HCT116 (cell line): ENCODE results near the gene ARHGAP10. TPM values are rescaled to one million over a fixed set of nuclear protein-coding genes. Genes with fewer than 3 reads are reported as not detected.

Experiments used
- ATAC-seq: fragments of 200-7000 bp; cut with Tn5 transposase; 2 replicates; pipeline ENCODE4 v1.9.1; 2020; ENCODE audit warnings: mild to moderate bottlenecking, moderate library complexity
- BruUV-seq: library from RNA; stranded (reverse); fragments of 400-500 nt; replicated peaks from 2 replicates; lab custom pipeline; 2021; lab: Mats Ljungman, UMichigan
- CTCF ChIA-PET: fragments of 300-600 bp; sonication (Branson Sonifier 250); formaldehyde crosslinking; loops from one replicate; lab custom pipeline; 2021; ENCODE audit warnings: antibody characterized with exemption; lab: Charles Lee
- POLR2A ChIA-PET: fragments of 300-600, 350-600 bp; sonication (Branson Sonifier 250); formaldehyde crosslinking; loops from one replicate; lab custom pipeline; 2021; ENCODE audit warnings: antibody characterized with exemption; lab: Charles Lee
- RAD21 ChIA-PET, 2 experiments: fragments of 300-600 bp; sonication (Branson Sonifier 250); formaldehyde crosslinking; loops; one replicate each; lab custom pipeline; 2023; ENCODE audit warnings: low total read pairs in 2 of 2; ENCODE audit not compliant: uncharacterized antibody in 2 of 2, unreplicated experiment in 2 of 2, low non-redundant PET in 1 of 2; lab: Charles Lee
- DNase-seq: peaks from one replicate; pipeline ENCODE4 v3.0.0-alpha.2; 2010; ENCODE audit warnings: low read depth, low spot score
- H2AFZ ChIP-seq: fragments of 200-600 bp; shearing (Covaris generic), sonication (generic); 2 replicates; pipeline ENCODE4 v1.6.1; 2017; ENCODE audit warnings: low read depth, mixed run types, mixed read lengths, antibody characterized with exemption, low read length; ENCODE audit not compliant: poor library complexity, severe bottlenecking
- H3K27ac ChIP-seq: 2 replicates; pipeline ENCODE4 v1.5.1; 2012; ENCODE audit warnings: low read depth, low read length
- H3K27me3 ChIP-seq: fragments of 200-600 bp; sonication (generic); 2 replicates; pipeline ENCODE4 v1.6.1; 2016; ENCODE audit warnings: mixed run types, low read length, mixed read lengths; ENCODE audit not compliant: insufficient read depth
- H3K36me3 ChIP-seq, 2 experiments: fragments of 200-500 bp in 1 of 2; fragments of 200-600 bp in 1 of 2; sonication (Bioruptor generic) in 1 of 2; sonication (generic) in 1 of 2; 2 replicates each; pipeline versions ENCODE4 v1.5.1 to v1.6.1; 2014 to 2016; ENCODE audit warnings: low read length in 2 of 2, inconsistent platforms in 1 of 2, mixed read lengths in 1 of 2, mixed run types in 1 of 2; ENCODE audit not compliant: insufficient read depth in 2 of 2, control insufficient read depth in 1 of 2
- H3K4me1 ChIP-seq, 2 experiments: fragments of 200-600 bp in 1 of 2; sonication (generic) in 1 of 2; 2 replicates each; pipeline versions ENCODE4 v1.5.1 to v1.6.1; 2012 to 2017; ENCODE audit warnings: low read length in 2 of 2, inconsistent platforms in 1 of 2, mild to moderate bottlenecking in 1 of 2, mixed read lengths in 1 of 2, mixed run types in 1 of 2, moderate library complexity in 1 of 2; ENCODE audit not compliant: insufficient read depth in 2 of 2, control insufficient read depth in 1 of 2
- H3K4me2 ChIP-seq: fragments of 200-600 bp; sonication (generic); 2 replicates; pipeline ENCODE4 v1.6.1; 2017; ENCODE audit warnings: mixed run types, low read length, mixed read lengths
- H3K4me3 ChIP-seq, 2 experiments: fragments of 200-600 bp in 1 of 2; sonication (generic) in 1 of 2; replicated peaks in 1 of 2; 2 replicates each; pipeline ENCODE4 v1.5.1; 2011 to 2016; ENCODE audit warnings: low read length in 2 of 2, control low read depth in 1 of 2, low read depth in 1 of 2, mild to moderate bottlenecking in 1 of 2, mixed read lengths in 1 of 2, mixed run types in 1 of 2
- H3K79me2 ChIP-seq: fragments of 200-600 bp; sonication (generic); 2 replicates; pipeline ENCODE4 v1.6.1; 2017; ENCODE audit warnings: mild to moderate bottlenecking, mixed run types, low read length, moderate library complexity, mixed read lengths; ENCODE audit not compliant: insufficient read depth
- H3K9ac ChIP-seq: fragments of 200-600 bp; sonication (generic); 2 replicates; pipeline ENCODE4 v1.6.1; 2016; ENCODE audit warnings: low read length, mixed read lengths
- H3K9me2 ChIP-seq: fragments of 200-600 bp; sonication (generic), shearing (Covaris generic); 2 replicates; pipeline ENCODE4 v1.6.1; 2017; ENCODE audit warnings: mixed run types, mild to moderate bottlenecking, moderate library complexity; ENCODE audit not compliant: insufficient read depth
- H3K9me3 ChIP-seq, 2 experiments: fragments of 200-500 bp in 1 of 2; fragments of 200-600 bp in 1 of 2; sonication (Bioruptor generic) in 1 of 2; sonication (generic) in 1 of 2; 2 replicates each; pipeline ENCODE4 v1.6.1; 2014 to 2017; ENCODE audit warnings: low read length in 2 of 2, mixed read lengths in 2 of 2, inconsistent platforms in 1 of 2, low read depth in 1 of 2, mild to moderate bottlenecking in 1 of 2, mixed run types in 1 of 2, moderate library complexity in 1 of 2; ENCODE audit not compliant: control insufficient read depth in 1 of 2, insufficient read depth in 1 of 2
- H4K20me1 ChIP-seq: fragments of 200-600 bp; sonication (generic), shearing (Covaris generic); 2 replicates; pipeline ENCODE4 v1.6.1; 2017; ENCODE audit warnings: mixed run types, mild to moderate bottlenecking, moderate library complexity; ENCODE audit not compliant: insufficient read depth
- CBX3 ChIP-seq: IDR thresholded peaks from 2 replicates; pipeline ENCODE4 v1.6.1; 2012; ENCODE audit warnings: low read depth
- CEBPB ChIP-seq: IDR thresholded peaks from 2 replicates; pipeline ENCODE4 v1.6.1; 2012; ENCODE audit warnings: low read depth
- ELF1 ChIP-seq: IDR thresholded peaks from 2 replicates; pipeline ENCODE4 v1.6.1; 2012; ENCODE audit warnings: low read depth, borderline replicate concordance
- EZH2 ChIP-seq: fragments of 200-600 bp; sonication (generic); IDR thresholded peaks from 2 replicates; pipeline ENCODE4 v1.6.1; 2017; ENCODE audit warnings: antibody characterized with exemption, mixed run types
- EZH2phosphoT487 ChIP-seq: fragments of 200-600 bp; IDR thresholded peaks from 2 replicates; pipeline ENCODE4 v1.6.1; 2018; ENCODE audit warnings: antibody characterized with exemption, borderline replicate concordance
- FOSL1 ChIP-seq: IDR thresholded peaks from 2 replicates; pipeline ENCODE4 v1.6.1; 2012; ENCODE audit warnings: low read depth
- JUND ChIP-seq: IDR thresholded peaks from 2 replicates; pipeline ENCODE4 v1.6.1; 2012
- POLR2A ChIP-seq: IDR thresholded peaks from 2 replicates; pipeline ENCODE4 v1.7.0; 2011; ENCODE audit warnings: borderline replicate concordance; ENCODE audit not compliant: insufficient read depth, insufficient read length; ENCODE audit errors: extremely low read depth
- POLR2AphosphoS5 ChIP-seq: IDR thresholded peaks from 2 replicates; pipeline ENCODE4 v1.6.1; 2011; ENCODE audit warnings: mild to moderate bottlenecking, low read depth, low read length, moderate library complexity
- RAD21 ChIP-seq: IDR thresholded peaks from 2 replicates; pipeline ENCODE4 v1.6.1; 2012; ENCODE audit warnings: low read depth, mild to moderate bottlenecking
- REST ChIP-seq: IDR thresholded peaks from 2 replicates; pipeline ENCODE4 v1.6.1; 2012; ENCODE audit warnings: low read depth
- SIN3A ChIP-seq: IDR thresholded peaks from 2 replicates; pipeline ENCODE4 v1.6.1; 2012; ENCODE audit warnings: low read depth
- SP1 ChIP-seq: IDR thresholded peaks from 2 replicates; pipeline ENCODE4 v1.6.1; 2012; ENCODE audit warnings: low read depth
- TCF7L2 ChIP-seq: IDR thresholded peaks from 2 replicates; pipeline ENCODE4 v1.7.0; 2011; ENCODE audit warnings: borderline replicate concordance, inconsistent platforms; ENCODE audit not compliant: insufficient read depth, insufficient read length; ENCODE audit errors: extremely low read depth
- YY1 ChIP-seq: IDR thresholded peaks from 2 replicates; pipeline ENCODE4 v1.6.1; 2011; ENCODE audit warnings: low read length, low read depth, moderate library complexity, mild to moderate bottlenecking; ENCODE audit not compliant: insufficient replicate concordance; ENCODE audit errors: extremely low read depth
- ZBTB33 ChIP-seq: IDR thresholded peaks from 2 replicates; pipeline ENCODE4 v1.6.1; 2011; ENCODE audit warnings: mild to moderate bottlenecking, low read length, moderate library complexity; ENCODE audit not compliant: insufficient replicate concordance; ENCODE audit errors: extremely low read depth
- ZFX ChIP-seq: fragments of 450-650 bp; IDR thresholded peaks from 2 replicates; pipeline ENCODE4 v1.6.1; 2017
- intact Hi-C: fragments of 100-400 bp; cut with micrococcal nuclease; formaldehyde crosslinking; loops from 2 replicates; pipeline ENCODE4 v1.10.0; 2022
- total RNA-seq: library from RNA; stranded (reverse); gene quantifications from one replicate; pipeline ENCODE4 v1.2.1, GENCODE V29; 2021; ENCODE audit not compliant: unreplicated experiment
- TF ChIP-seq, protein P1 (sequence below), 3 experiments: fragments of 200-600 bp in 1 of 3; sonication (generic) in 1 of 3; IDR thresholded peaks in 2 of 3; conservative IDR thresholded peaks in 1 of 3; 2 replicates each; pipeline ENCODE4 v1.5.1; 2012 to 2017; ENCODE audit warnings: low read depth in 2 of 3, low read length in 2 of 3, antibody characterized with exemption in 1 of 3, borderline replicate concordance in 1 of 3, control low read depth in 1 of 3, mild to moderate bottlenecking in 1 of 3, mixed read lengths in 1 of 3, mixed run types in 1 of 3, moderate library complexity in 1 of 3; ENCODE audit not compliant: insufficient read depth in 1 of 3
- TF ChIP-seq, protein P2 (sequence below): IDR thresholded peaks from 2 replicates; pipeline ENCODE4 v1.6.1; 2012
- TF ChIP-seq, protein P3 (sequence below): IDR thresholded peaks from 2 replicates; pipeline ENCODE4 v1.6.1; 2012

The ARHGAP10 gene
- total RNA-seq, 1 experiment from 2014 or later = 24.7 TPM

DNA sequence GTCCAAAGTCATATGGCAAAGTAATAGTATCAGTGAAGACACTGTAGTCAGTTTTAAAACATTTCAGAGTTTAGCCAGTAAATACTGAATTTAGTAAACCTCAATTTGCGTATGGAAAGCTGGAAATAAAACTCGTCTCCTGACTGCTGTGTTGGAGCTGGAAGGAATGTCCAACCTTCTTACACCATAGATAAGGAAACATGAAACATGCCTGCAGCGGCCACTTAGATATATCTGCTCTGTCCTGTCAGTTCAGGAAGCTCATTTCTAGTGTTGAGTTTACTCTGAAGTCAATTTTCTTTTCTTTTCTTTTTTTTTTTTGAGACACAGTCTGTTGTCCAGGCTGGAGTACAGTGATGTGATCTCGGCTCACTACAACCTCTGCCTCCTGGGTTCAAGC is 21.2 kb downstream of the ARHGAP10 start:
- Histone ChIP-seq H3K9ac (no peak overlapping the region), H3K9me3 (no peaks in the 10 kb centered on the region), H3K27ac (no peak overlapping the region), H4K20me1 (no peaks in the 10 kb centered on the region), H2AFZ (no peak overlapping the region), H3K4me1 (peaks cover 0 to 17% of the 10 kb centered on the region in 2 experiments; a peak in 2 of 4 replicates), H3K4me3 (no peak overlapping the region), H3K4me2 (no peak overlapping the region), H3K27me3 (no peaks in the 10 kb centered on the region), H3K79me2 (peaks cover 80% of the 10 kb centered on the region), H3K36me3 (no peaks in the 10 kb centered on the region), H3K9me2 (no peaks in the 10 kb centered on the region)
- ChIA-PET CTCF (no interaction called here), POLR2A (no interaction called here), RAD21 (no interaction called here)
- intact Hi-C loops = no loop called here
- no peak for TF ChIP-seq JUND
- no peak for TF ChIP-seq EZH2phosphoT487
- TF ChIP-seq SP1 = no peak
- TF ChIP-seq FOSL1 = no peak
- no peak for TF ChIP-seq REST
- TF ChIP-seq, protein P1, sequence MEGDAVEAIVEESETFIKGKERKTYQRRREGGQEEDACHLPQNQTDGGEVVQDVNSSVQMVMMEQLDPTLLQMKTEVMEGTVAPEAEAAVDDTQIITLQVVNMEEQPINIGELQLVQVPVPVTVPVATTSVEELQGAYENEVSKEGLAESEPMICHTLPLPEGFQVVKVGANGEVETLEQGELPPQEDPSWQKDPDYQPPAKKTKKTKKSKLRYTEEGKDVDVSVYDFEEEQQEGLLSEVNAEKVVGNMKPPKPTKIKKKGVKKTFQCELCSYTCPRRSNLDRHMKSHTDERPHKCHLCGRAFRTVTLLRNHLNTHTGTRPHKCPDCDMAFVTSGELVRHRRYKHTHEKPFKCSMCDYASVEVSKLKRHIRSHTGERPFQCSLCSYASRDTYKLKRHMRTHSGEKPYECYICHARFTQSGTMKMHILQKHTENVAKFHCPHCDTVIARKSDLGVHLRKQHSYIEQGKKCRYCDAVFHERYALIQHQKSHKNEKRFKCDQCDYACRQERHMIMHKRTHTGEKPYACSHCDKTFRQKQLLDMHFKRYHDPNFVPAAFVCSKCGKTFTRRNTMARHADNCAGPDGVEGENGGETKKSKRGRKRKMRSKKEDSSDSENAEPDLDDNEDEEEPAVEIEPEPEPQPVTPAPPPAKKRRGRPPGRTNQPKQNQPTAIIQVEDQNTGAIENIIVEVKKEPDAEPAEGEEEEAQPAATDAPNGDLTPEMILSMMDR (IDR thresholded peaks at IDR 0.05 in 2 of 3, conservative IDR thresholded peaks at IDR 0.05 in 1 of 3; ENCODE audit: borderline replicate concordance in 1 of 3, insufficient read depth in 1 of 3, low read depth in 2 of 3, low read length in 2 of 3) = no peak
- TF ChIP-seq POLR2A = no peak
- TF ChIP-seq, protein P2, sequence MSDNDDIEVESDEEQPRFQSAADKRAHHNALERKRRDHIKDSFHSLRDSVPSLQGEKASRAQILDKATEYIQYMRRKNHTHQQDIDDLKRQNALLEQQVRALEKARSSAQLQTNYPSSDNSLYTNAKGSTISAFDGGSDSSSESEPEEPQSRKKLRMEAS = no peak
- TF ChIP-seq YY1 = no peak
- no peak for TF ChIP-seq RAD21
- no peak for TF ChIP-seq ELF1
- no peak for TF ChIP-seq SIN3A
- no peak for TF ChIP-seq POLR2AphosphoS5
- TF ChIP-seq ZFX = no peak
- TF ChIP-seq CEBPB = no peak
- TF ChIP-seq TCF7L2 = no peak
- TF ChIP-seq EZH2 = no peak
- no peak for TF ChIP-seq ZBTB33
- TF ChIP-seq CBX3 = no peak
- TF ChIP-seq, protein P3, sequence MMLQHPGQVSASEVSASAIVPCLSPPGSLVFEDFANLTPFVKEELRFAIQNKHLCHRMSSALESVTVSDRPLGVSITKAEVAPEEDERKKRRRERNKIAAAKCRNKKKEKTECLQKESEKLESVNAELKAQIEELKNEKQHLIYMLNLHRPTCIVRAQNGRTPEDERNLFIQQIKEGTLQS = no peak
- BruUV-seq = no TSS peak
- DNase-seq (no peak), ATAC-seq (no peak)
